B cell (primary cell): ENCODE results near the gene PLA2G3. TPM values are rescaled to one million over a fixed set of nuclear protein-coding genes. Genes with fewer than 3 reads are reported as not detected.

Source experiments
- ATAC-seq: fragments of 200-7000 bp; cut with Tn5 transposase; one replicate; pipeline ENCODE4 v1.10.0; 2021; ENCODE audit warnings: low read depth, mild to moderate bottlenecking, moderate number of reproducible peaks, moderate library complexity
- CTCF ChIA-PET: fragments of 350-600 bp; sonication (Branson Sonifier 250); formaldehyde crosslinking; loops from one replicate; lab custom pipeline; 2021; ENCODE audit warnings: antibody characterized with exemption, inconsistent platforms; lab: Charles Lee
- POLR2A ChIA-PET: fragments of 350-600 bp; sonication (Branson Sonifier 250); formaldehyde crosslinking; loops from one replicate; lab custom pipeline; 2021; ENCODE audit warnings: antibody characterized with exemption; lab: Charles Lee
- DNase-seq: peaks from one replicate; pipeline ENCODE4 v3.0.0; 2013
- H2AFZ ChIP-seq: 2 replicates; pipeline ENCODE4 v1.6.1; 2012; ENCODE audit warnings: mild to moderate bottlenecking, low read depth, low read length; ENCODE audit not compliant: insufficient read depth, poor library complexity, severe bottlenecking
- H3K27ac ChIP-seq, 2 donors: 1 replicate in 1 of 2; 2 replicates in 1 of 2; pipeline ENCODE4 v1.5.1; 2012 to 2013; ENCODE audit warnings: low read length in 2 of 2, mild to moderate bottlenecking in 2 of 2, moderate library complexity in 1 of 2
- H3K27me3 ChIP-seq, 4 experiments: fragments of 200-600 bp in 1 of 4; sonication (generic) in 1 of 4; replicated peaks in 1 of 4; 1 replicate in 2 of 4; 2 replicates in 2 of 4; pipeline versions ENCODE4 v1.6.1 to v1.7.0; 2013 to 2016; ENCODE audit warnings: low read length in 3 of 4, mild to moderate bottlenecking in 2 of 4, mixed read lengths in 1 of 4, moderate library complexity in 1 of 4; ENCODE audit not compliant: insufficient read depth in 4 of 4, control insufficient read depth in 3 of 4; ENCODE audit errors: control extremely low read depth in 1 of 4
- H3K36me3 ChIP-seq, 2 experiments: replicated peaks in 1 of 2; 1 replicate in 1 of 2; 2 replicates in 1 of 2; pipeline versions ENCODE4 v1.6.1 to v1.7.1; 2013; ENCODE audit warnings: low read length in 1 of 2; ENCODE audit not compliant: insufficient read depth in 2 of 2, control insufficient read depth in 1 of 2; ENCODE audit errors: control extremely low read depth in 1 of 2, extremely low read depth in 1 of 2
- H3K4me1 ChIP-seq, 2 donors: fragments of 200-600 bp in 1 of 2; sonication (generic) in 1 of 2; 1 replicate in 1 of 2; 2 replicates in 1 of 2; pipeline versions ENCODE4 v1.5.1 to v1.6.1; 2013 to 2017; ENCODE audit warnings: low read length in 2 of 2; ENCODE audit not compliant: control insufficient read depth in 2 of 2, insufficient read depth in 2 of 2
- H3K4me2 ChIP-seq: replicated peaks from 2 replicates; pipeline ENCODE3; 2012; ENCODE audit warnings: mild to moderate bottlenecking, low read depth, low read length; ENCODE audit not compliant: poor library complexity, severe bottlenecking
- H3K4me3 ChIP-seq, 5 experiments: fragments of 200-600 bp in 1 of 5; sonication (generic) in 1 of 5; 1 replicate in 3 of 5; 2 replicates in 2 of 5; pipeline versions ENCODE4 v1.5.1 to v1.7.0; 2011 to 2016; ENCODE audit warnings: low read length in 4 of 5, mild to moderate bottlenecking in 4 of 5, low read depth in 2 of 5, control low read depth in 1 of 5, moderate library complexity in 1 of 5; ENCODE audit not compliant: insufficient read depth in 1 of 5; ENCODE audit errors: control extremely low read depth in 1 of 5, extremely low read depth in 1 of 5
- H3K79me2 ChIP-seq: fragments of 200-600 bp; sonication (generic); one replicate; pipeline ENCODE4 v1.6.0; 2016; ENCODE audit warnings: low read length; ENCODE audit not compliant: control insufficient read depth, insufficient read depth
- H3K9ac ChIP-seq: fragments of 200-600 bp; sonication (generic); 2 replicates; pipeline ENCODE4 v1.6.1; 2017; ENCODE audit warnings: mild to moderate bottlenecking, low read length, moderate library complexity
- H3K9me3 ChIP-seq, 3 donors: one replicate each; pipeline versions ENCODE4 v1.6.1 to v1.7.1; 2013; ENCODE audit warnings: low read length in 2 of 3; ENCODE audit not compliant: control insufficient read depth in 2 of 3, insufficient read depth in 1 of 3; ENCODE audit errors: control extremely low read depth in 1 of 3
- H4K20me1 ChIP-seq: 2 replicates; pipeline ENCODE4 v1.6.0; 2012; ENCODE audit warnings: mild to moderate bottlenecking, low read length; ENCODE audit not compliant: insufficient read depth, control insufficient read depth, poor library complexity, severe bottlenecking
- H3K27ac Mint-ChIP-seq: one replicate; pipeline ENCODE4 v1.8.0; 2021; ENCODE audit warnings: mixed read lengths
- H3K27me3 Mint-ChIP-seq: one replicate; pipeline ENCODE4 v1.8.0; 2021; ENCODE audit warnings: mixed read lengths
- H3K4me1 Mint-ChIP-seq: one replicate; pipeline ENCODE4 v1.8.0; 2021; ENCODE audit warnings: mixed read lengths
- H3K4me3 Mint-ChIP-seq: one replicate; pipeline ENCODE4 v1.8.0; 2021; ENCODE audit warnings: mixed read lengths
- H3K9me3 Mint-ChIP-seq: one replicate; pipeline ENCODE4 v1.8.0; 2022; ENCODE audit warnings: mixed read lengths; ENCODE audit not compliant: insufficient read depth
- EZH2 ChIP-seq: IDR thresholded peaks from 2 replicates; pipeline ENCODE4 v1.6.1; 2012; ENCODE audit warnings: borderline replicate concordance, low read depth, mild to moderate bottlenecking, moderate library complexity, low read length; ENCODE audit not compliant: insufficient read depth, poor library complexity, severe bottlenecking
- WGBS: methylation state at CpG from one replicate; pipeline ENCODE4 v1.1.5; 2013; ENCODE audit warnings: missing lambda C conversion rate; ENCODE audit not compliant: insufficient coverage; 5-methylcytosine and 5-hydroxymethylcytosine counted together
- intact Hi-C: fragments of 100-400 bp; cut with micrococcal nuclease; formaldehyde crosslinking; loops from one replicate; pipeline ENCODE4 v1.10.0; 2022
- polyA plus RNA-seq: library from polyadenylated mRNA; depleted of rRNA; stranded (reverse); fragments of >200 nt; gene quantifications from 2 replicates; pipeline ENCODE4 v1.2.3, GENCODE V29; 2012
- total RNA-seq, 2 donors: library from RNA; stranded (reverse); fragments of 120-200 nt in 1 of 2; gene quantifications; 1 replicate in 1 of 2; 2 replicates in 1 of 2; pipeline versions ENCODE4 v1.2.3 to v1.2.4, GENCODE V29; 2013 to 2022
- TF ChIP-seq, protein P1 (sequence below): fragments of 200-600 bp; IDR thresholded peaks from one replicate; pipeline ENCODE4 v1.8.0; 2022; ENCODE audit warnings: antibody characterized with exemption, mild to moderate bottlenecking

The PLA2G3 gene
- total and polyA plus RNA-seq, 2 donors (not counting 1 experiment from before 2014, with no cell fraction given), result not detected

DNA sequence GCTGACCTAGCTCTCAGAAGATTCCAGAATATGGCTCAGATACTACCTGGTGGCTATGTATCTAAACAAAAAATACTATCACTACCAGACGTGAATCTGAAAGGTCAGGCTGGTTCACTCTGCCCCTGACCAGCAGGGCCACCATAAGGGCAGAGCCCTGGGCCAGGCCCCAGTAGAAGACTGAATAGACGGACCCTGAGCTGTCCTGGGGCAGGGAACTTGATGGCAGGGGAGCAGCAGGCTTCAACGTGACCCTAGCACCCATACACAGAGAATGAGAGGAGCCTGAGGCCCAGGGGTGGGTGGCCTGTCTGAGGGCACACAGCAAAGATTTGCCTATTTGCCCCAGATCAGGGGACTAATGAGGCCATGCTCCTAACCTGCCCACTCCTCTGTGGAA lies 13.0 kb upstream of the PLA2G3 start:
- DNase-seq, result no peak
- CTCF ChIA-PET, result no interaction called here
- H3K4me1 ChIP-seq, result no peaks in the 10 kb centered on the region
- H3K79me2 ChIP-seq, result no peaks in the 10 kb centered on the region
- no peaks in the 10 kb centered on the region for H3K9me3 Mint-ChIP-seq
- 94% methylated on average over 2 of the region's 3 CpGs for WGBS
- POLR2A ChIA-PET, result no interaction called here
- H3K4me3 Mint-ChIP-seq, result no peak overlapping the region
- no peak overlapping the region for H3K4me3 ChIP-seq
- peaks cover 9% of the 10 kb centered on the region for H3K27me3 Mint-ChIP-seq
- H3K9me3 ChIP-seq, result no peaks in the 10 kb centered on the region
- TF ChIP-seq, protein P1, sequence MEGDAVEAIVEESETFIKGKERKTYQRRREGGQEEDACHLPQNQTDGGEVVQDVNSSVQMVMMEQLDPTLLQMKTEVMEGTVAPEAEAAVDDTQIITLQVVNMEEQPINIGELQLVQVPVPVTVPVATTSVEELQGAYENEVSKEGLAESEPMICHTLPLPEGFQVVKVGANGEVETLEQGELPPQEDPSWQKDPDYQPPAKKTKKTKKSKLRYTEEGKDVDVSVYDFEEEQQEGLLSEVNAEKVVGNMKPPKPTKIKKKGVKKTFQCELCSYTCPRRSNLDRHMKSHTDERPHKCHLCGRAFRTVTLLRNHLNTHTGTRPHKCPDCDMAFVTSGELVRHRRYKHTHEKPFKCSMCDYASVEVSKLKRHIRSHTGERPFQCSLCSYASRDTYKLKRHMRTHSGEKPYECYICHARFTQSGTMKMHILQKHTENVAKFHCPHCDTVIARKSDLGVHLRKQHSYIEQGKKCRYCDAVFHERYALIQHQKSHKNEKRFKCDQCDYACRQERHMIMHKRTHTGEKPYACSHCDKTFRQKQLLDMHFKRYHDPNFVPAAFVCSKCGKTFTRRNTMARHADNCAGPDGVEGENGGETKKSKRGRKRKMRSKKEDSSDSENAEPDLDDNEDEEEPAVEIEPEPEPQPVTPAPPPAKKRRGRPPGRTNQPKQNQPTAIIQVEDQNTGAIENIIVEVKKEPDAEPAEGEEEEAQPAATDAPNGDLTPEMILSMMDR, result no peak
- TF ChIP-seq EZH2, result no peak
- H2AFZ ChIP-seq, result no peak overlapping the region
- H3K4me1 Mint-ChIP-seq, result no peaks in the 10 kb centered on the region
- no peak overlapping the region for H3K27ac Mint-ChIP-seq
- peaks cover 0 to 2% (median 0%) of the 10 kb centered on the region in 4 experiments for H3K27me3 ChIP-seq
- H3K36me3 ChIP-seq, result no peaks in the 10 kb centered on the region
- no peak overlapping the region for H3K9ac ChIP-seq
- no peaks in the 10 kb centered on the region for H4K20me1 ChIP-seq
- H3K4me2 ChIP-seq, result no peak overlapping the region
- no peak for ATAC-seq
- no peak overlapping the region for H3K27ac ChIP-seq
- intact Hi-C loops, result no loop called here

DNA sequence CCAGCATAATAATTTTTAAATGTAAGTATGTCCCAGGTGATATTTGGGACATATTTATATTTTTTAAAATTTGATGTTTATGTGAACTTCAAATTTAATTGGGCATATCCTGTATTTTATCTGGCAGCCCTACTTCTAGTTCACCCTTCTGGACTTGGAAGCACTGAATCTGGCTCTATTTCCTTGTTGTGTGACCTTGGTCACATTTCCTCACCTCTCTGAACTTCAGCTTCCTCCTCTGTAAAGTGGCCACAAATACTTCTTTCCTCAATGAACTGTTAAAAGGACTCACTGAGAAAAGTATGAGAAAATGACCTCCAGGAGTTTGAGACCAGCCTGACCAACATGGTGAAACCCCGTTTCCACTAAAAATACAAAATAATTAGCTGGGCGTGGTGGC lies 11.6 kb upstream of the PLA2G3 start:
- WGBS, result no CpG with 5 or more reads among the region's 2 CpGs
- intact Hi-C loops, result no loop called here
- H3K4me2 ChIP-seq, result no peak overlapping the region

More for the DNA sequence above, 11.6 kb upstream of the PLA2G3 start:
- Mint-ChIP-seq H3K27ac (no peak overlapping the region), H3K9me3 (no peaks in the 10 kb centered on the region), H3K27me3 (peaks cover 9% of the 10 kb centered on the region), H3K4me3 (no peak overlapping the region), H3K4me1 (no peaks in the 10 kb centered on the region)
- ATAC-seq (no peak), DNase-seq (no peak)
- no peak overlapping the region for H3K9ac ChIP-seq
- ChIA-PET POLR2A (no interaction called here), CTCF (no interaction called here)
- H3K27me3 ChIP-seq, result peaks cover 0 to 2% (median 0%) of the 10 kb centered on the region in 4 experiments
- H3K9me3 ChIP-seq, result peaks cover 0 to 4% (median 4%) of the 10 kb centered on the region in 3 donors
- no peak overlapping the region for H2AFZ ChIP-seq
- TF ChIP-seq, protein P1, result no peak
- TF ChIP-seq EZH2, result no peak
- H3K4me3 ChIP-seq, result no peak overlapping the region
- no peaks in the 10 kb centered on the region for H3K4me1 ChIP-seq
- no peaks in the 10 kb centered on the region for H3K79me2 ChIP-seq
- H4K20me1 ChIP-seq, result no peaks in the 10 kb centered on the region
- no peaks in the 10 kb centered on the region for H3K36me3 ChIP-seq
- no peak overlapping the region for H3K27ac ChIP-seq
